ENCODE measurements around the gene ANO4.
"Not testable (repeated sequence)": the region's sequence is repeated elsewhere in the genome, so short reads cannot be mapped to it uniquely, and the experiment has no call there.

The ANO4 gene

DNA sequence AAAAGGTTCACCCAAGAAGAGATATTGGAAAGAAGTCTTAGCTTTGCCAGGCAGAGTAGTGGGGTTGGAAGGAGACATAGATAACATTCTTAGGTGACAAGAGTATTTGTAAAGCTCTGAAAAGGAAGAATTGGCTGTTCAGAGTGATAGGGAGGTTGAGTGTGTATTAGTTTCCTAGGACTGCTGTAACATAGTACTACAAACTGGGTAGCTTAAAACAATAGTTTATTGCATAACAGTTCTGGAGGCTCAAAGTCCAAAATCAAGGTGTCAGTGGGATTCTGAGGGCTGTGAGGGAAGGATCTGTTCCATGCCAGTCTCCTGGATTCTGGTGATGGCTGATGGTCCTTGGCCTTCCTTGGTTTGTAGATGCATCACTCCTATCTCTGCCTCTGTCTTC, 258.6 kb downstream of the ANO4 start (continued):
- TF ChIP-seq, protein P1, sequence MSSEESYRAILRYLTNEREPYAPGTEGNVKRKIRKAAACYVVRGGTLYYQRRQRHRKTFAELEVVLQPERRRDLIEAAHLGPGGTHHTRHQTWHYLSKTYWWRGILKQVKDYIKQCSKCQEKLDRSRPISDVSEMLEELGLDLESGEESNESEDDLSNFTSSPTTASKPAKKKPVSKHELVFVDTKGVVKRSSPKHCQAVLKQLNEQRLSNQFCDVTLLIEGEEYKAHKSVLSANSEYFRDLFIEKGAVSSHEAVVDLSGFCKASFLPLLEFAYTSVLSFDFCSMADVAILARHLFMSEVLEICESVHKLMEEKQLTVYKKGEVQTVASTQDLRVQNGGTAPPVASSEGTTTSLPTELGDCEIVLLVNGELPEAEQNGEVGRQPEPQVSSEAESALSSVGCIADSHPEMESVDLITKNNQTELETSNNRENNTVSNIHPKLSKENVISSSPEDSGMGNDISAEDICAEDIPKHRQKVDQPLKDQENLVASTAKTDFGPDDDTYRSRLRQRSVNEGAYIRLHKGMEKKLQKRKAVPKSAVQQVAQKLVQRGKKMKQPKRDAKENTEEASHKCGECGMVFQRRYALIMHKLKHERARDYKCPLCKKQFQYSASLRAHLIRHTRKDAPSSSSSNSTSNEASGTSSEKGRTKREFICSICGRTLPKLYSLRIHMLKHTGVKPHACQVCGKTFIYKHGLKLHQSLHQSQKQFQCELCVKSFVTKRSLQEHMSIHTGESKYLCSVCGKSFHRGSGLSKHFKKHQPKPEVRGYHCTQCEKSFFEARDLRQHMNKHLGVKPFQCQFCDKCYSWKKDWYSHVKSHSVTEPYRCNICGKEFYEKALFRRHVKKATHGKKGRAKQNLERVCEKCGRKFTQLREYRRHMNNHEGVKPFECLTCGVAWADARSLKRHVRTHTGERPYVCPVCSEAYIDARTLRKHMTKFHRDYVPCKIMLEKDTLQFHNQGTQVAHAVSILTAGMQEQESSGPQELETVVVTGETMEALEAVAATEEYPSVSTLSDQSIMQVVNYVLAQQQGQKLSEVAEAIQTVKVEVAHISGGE (tag by site-specific recombination; conservative IDR thresholded peaks at IDR 0.05; ENCODE audit: low read depth) = no peak
- TF ChIP-seq, protein P2, sequence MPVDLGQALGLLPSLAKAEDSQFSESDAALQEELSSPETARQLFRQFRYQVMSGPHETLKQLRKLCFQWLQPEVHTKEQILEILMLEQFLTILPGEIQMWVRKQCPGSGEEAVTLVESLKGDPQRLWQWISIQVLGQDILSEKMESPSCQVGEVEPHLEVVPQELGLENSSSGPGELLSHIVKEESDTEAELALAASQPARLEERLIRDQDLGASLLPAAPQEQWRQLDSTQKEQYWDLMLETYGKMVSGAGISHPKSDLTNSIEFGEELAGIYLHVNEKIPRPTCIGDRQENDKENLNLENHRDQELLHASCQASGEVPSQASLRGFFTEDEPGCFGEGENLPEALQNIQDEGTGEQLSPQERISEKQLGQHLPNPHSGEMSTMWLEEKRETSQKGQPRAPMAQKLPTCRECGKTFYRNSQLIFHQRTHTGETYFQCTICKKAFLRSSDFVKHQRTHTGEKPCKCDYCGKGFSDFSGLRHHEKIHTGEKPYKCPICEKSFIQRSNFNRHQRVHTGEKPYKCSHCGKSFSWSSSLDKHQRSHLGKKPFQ (tag by site-specific recombination; IDR thresholded peaks at IDR 0.05) = no peak
- no peak for TF ChIP-seq ZFP3 (tag by site-specific recombination; IDR thresholded peaks at IDR 0.05; ENCODE audit: low read depth)

DNA sequence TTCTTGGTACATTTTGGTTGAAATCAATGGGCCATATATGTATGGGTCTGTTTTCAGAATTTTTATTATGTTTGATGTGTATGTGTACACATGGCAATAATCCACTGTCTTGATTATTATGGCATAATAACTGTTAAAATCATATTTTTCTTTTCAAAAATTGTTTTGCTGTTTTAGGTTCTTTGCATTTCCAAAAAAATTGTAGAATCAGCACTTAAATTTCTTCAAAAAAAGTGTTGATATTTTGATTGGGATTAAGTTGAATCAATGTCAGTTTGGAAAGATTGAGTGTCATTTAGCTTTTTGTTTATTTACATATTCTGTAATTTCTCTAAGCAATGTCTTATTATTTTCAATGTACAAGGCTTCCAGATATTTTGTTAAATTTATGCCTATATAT, 261.4 kb downstream of the ANO4 start:
- POLR2A ChIA-PET = no interaction called here
- Histone ChIP-seq H3K36me3 (ENCODE audit: control insufficient read depth in 2 of 2, insufficient read depth in 1 of 2, low read length in 2 of 2) (no peaks in the 10 kb centered on the region), H3K4me3 (ENCODE audit: low read depth, low read length) (no peak overlapping the region), H3K27ac (ENCODE audit: extremely low read depth, low read depth, low read length) (no peak overlapping the region), H3K4me1 (ENCODE audit: control insufficient read depth, insufficient read depth, low read length) (no peaks in the 10 kb centered on the region), H3K9me3 (ENCODE audit: control insufficient read depth, insufficient read depth, low read depth, low read length) (no peaks in the 10 kb centered on the region)
- CTCF ChIA-PET = interaction anchor here (0.7 kb wide), 1 partner anchor 34 kb away, joined by 4 read pairs; no protein-coding TSS in a partner anchor
- TF ChIP-seq WT1 (tag by site-specific recombination; IDR thresholded peaks at IDR 0.05) (no peak), ZNF670 (tag by site-specific recombination; IDR thresholded peaks at IDR 0.05; ENCODE audit: low read depth) (no peak), ZNF202 (tag by site-specific recombination; IDR thresholded peaks at IDR 0.05; ENCODE audit: borderline replicate concordance) (no peak), ZNF660 (tag by site-specific recombination; IDR thresholded peaks at IDR 0.05) (no peak), ZNF16 (tag by site-specific recombination; IDR thresholded peaks at IDR 0.05; ENCODE audit: low read depth) (no peak), ZNF114 (tag by site-specific recombination; IDR thresholded peaks at IDR 0.05) (no peak), YY1 (tag by site-specific recombination; IDR thresholded peaks at IDR 0.05) (no peak), KLF9 (tag by site-specific recombination; IDR thresholded peaks at IDR 0.05; ENCODE audit: low read depth) (no peak), ZNF530 (tag by site-specific recombination; IDR thresholded peaks at IDR 0.05; ENCODE audit: low read depth) (no peak), ZNF473 (tag by site-specific recombination; IDR thresholded peaks at IDR 0.05) (no peak), ZNF621 (tag by site-specific recombination; IDR thresholded peaks at IDR 0.05) (no peak)
- TF ChIP-seq, protein P3, sequence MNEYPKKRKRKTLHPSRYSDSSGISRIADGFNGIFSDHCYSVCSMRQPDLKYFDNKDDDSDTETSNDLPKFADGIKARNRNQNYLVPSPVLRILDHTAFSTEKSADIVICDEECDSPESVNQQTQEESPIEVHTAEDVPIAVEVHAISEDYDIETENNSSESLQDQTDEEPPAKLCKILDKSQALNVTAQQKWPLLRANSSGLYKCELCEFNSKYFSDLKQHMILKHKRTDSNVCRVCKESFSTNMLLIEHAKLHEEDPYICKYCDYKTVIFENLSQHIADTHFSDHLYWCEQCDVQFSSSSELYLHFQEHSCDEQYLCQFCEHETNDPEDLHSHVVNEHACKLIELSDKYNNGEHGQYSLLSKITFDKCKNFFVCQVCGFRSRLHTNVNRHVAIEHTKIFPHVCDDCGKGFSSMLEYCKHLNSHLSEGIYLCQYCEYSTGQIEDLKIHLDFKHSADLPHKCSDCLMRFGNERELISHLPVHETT (tag by site-specific recombination; IDR thresholded peaks at IDR 0.05) = no peak
- TF ChIP-seq, protein P4, sequence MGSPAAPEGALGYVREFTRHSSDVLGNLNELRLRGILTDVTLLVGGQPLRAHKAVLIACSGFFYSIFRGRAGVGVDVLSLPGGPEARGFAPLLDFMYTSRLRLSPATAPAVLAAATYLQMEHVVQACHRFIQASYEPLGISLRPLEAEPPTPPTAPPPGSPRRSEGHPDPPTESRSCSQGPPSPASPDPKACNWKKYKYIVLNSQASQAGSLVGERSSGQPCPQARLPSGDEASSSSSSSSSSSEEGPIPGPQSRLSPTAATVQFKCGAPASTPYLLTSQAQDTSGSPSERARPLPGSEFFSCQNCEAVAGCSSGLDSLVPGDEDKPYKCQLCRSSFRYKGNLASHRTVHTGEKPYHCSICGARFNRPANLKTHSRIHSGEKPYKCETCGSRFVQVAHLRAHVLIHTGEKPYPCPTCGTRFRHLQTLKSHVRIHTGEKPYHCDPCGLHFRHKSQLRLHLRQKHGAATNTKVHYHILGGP (tag by site-specific recombination; IDR thresholded peaks at IDR 0.05) = no peak

DNA sequence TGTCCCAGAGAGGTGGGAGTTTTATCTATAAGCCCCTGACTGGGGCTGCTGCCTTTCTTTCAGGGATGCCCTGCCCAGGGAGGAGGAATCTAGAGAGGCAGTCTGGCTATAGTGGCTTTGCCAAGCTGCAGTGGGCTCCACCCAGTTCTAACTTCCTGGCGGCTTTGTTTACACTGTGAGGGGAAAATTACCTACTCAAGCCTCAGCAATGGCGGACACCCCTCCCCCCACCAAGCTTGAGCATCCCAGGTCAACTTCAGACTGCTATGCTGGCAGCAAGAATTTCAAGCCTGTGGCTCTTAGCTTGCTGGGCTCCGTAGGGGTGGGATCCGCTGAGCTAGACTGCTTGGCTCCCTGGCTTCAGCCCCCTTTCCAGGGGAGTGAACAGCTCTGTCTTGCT, 267.9 kb downstream of the ANO4 start:
- CTCF ChIA-PET, POLR2A ChIA-PET: not testable (repeated sequence)

More for the DNA sequence above, 267.9 kb downstream of the ANO4 start:
- not testable (repeated sequence) for H3K36me3 ChIP-seq (ENCODE audit: control insufficient read depth in 2 of 2, insufficient read depth in 1 of 2, low read length in 2 of 2); H3K9me3 ChIP-seq (ENCODE audit: control insufficient read depth, insufficient read depth, low read depth, low read length); H3K4me3 ChIP-seq (ENCODE audit: low read depth, low read length); H3K27ac ChIP-seq (ENCODE audit: extremely low read depth, low read depth, low read length); H3K4me1 ChIP-seq (ENCODE audit: control insufficient read depth, insufficient read depth, low read length)

Measured in HEK293 (cell line).